Bone marrow (tissue), 2 donors: Measurements from ENCODE around the gene HOXA5.

ENCODE experiments used
- DNase-seq, 2 donors: peaks; one replicate each; lab custom pipeline; 2025; lab: John Stamatoyannopoulos, UW

HOXA5 gene

GRCh38 chr7:27143023-27143949 lies at the start of gene HOXA5:
HOXA5 (minus strand) TSS chr7:27143681; CDS start chr7:27143607, 74 bp downstream.
- peak in 1 of 2 donors; percentile 77 for DNase-seq

GRCh38 chr7:27192546-27193334 lies 49.3 kb upstream of the HOXA5 start:
- DNase-seq, result no peak

GRCh38 chr7:27191833-27192545 lies 48.5 kb upstream of the HOXA5 start:
- no peak for DNase-seq

- DNase-seq, result no peak
Observed at GRCh38 chr7:27191161-27191731, 47.8 kb upstream of the HOXA5 start.

- no peak for DNase-seq
Observed at GRCh38 chr7:27189997-27190748, 46.7 kb upstream of the HOXA5 start.

- DNase-seq, result no peak
Observed at GRCh38 chr7:27189295-27189996, 46.0 kb upstream of the HOXA5 start.

GRCh38 chr7:27188386-27189294 lies 45.2 kb upstream of the HOXA5 start:
- DNase-seq, result peak in 1 of 2 donors; percentile 34

- no peak for DNase-seq
Observed at GRCh38 chr7:27187475-27188385, 44.2 kb upstream of the HOXA5 start.

GRCh38 chr7:27186668-27187474 lies 43.4 kb upstream of the HOXA5 start:
- DNase-seq, result no peak

GRCh38 chr7:27185854-27186667 lies 42.6 kb upstream of the HOXA5 start:
- no peak for DNase-seq

- no peak for DNase-seq
Observed at GRCh38 chr7:27185013-27185853, 41.8 kb upstream of the HOXA5 start, which contains the start of gene HOXA11. HOXA11 (minus strand) TSS chr7:27185232; CDS start chr7:27185144, 88 bp downstream.

- no peak for DNase-seq
Observed at GRCh38 chr7:27184337-27185012, 41.0 kb upstream of the HOXA5 start.

- no peak for DNase-seq
Observed at GRCh38 chr7:27183682-27184336, 40.3 kb upstream of the HOXA5 start.
